DMS153 treated with DMSO at 0.1 percent for 48 hours (cell line): Measurements from ENCODE around the gene FN3KRP.
A peak's percentile ranks its signal among the peaks of the same experiment; 100 is the strongest.
"Not testable (repeated sequence)": the region's sequence is repeated elsewhere in the genome, so short reads cannot be mapped to it uniquely, and the experiment has no call there.

Source experiments
- DNase-seq: peaks from one replicate; lab custom pipeline; 2025; ENCODE audit not compliant: unreplicated experiment; lab: John Stamatoyannopoulos, UW

The FN3KRP gene

GRCh38 chr17:82774456-82774855 lies 58.0 kb downstream of the FN3KRP start:
- DNase-seq = not testable (repeated sequence)

- DNase-seq = peak; percentile 28
These were observed 58.7 kb downstream of the FN3KRP start for GRCh38 chr17:82775001-82775823.

GRCh38 chr17:82776454-82776853 lies 59.9 kb downstream of the FN3KRP start:
- DNase-seq = no peak
